HEK293T (cell line): ENCODE data around the gene SLC9A8.

Experiments
- ARNT ChIP-seq: fragments of 450-650 bp; IDR thresholded peaks from 2 replicates; pipeline ENCODE4 v1.6.1; 2017; ENCODE audit warnings: mild to moderate bottlenecking
- BHLHE40 ChIP-seq: fragments of 450-650 bp; IDR thresholded peaks from 2 replicates; pipeline ENCODE4 v1.6.1; 2016; ENCODE audit warnings: mild to moderate bottlenecking, moderate library complexity, borderline replicate concordance
- FOXM1 ChIP-seq: fragments of 450-650 bp; IDR thresholded peaks from 2 replicates; pipeline ENCODE4 v1.6.1; 2017; ENCODE audit warnings: mild to moderate bottlenecking, borderline replicate concordance
- HDGF ChIP-seq: fragments of 450-650 bp; IDR thresholded peaks from 2 replicates; pipeline ENCODE4 v1.6.1; 2017; ENCODE audit warnings: antibody characterized with exemption, borderline replicate concordance
- LEF1 ChIP-seq: fragments of 450-650 bp; IDR thresholded peaks from 2 replicates; pipeline ENCODE4 v1.6.1; 2017; ENCODE audit warnings: mild to moderate bottlenecking, borderline replicate concordance
- NFRKB ChIP-seq: fragments of 450-650 bp; IDR thresholded peaks from 2 replicates; pipeline ENCODE4 v1.6.1; 2016; ENCODE audit warnings: mild to moderate bottlenecking, moderate library complexity
- SP1 ChIP-seq: fragments of 450-650 bp; IDR thresholded peaks from 2 replicates; pipeline ENCODE4 v1.6.1; 2017
- SUZ12 ChIP-seq: fragments of 450-650 bp; IDR thresholded peaks from 2 replicates; pipeline ENCODE4 v1.6.1; 2016; ENCODE audit warnings: mild to moderate bottlenecking

DNA sequence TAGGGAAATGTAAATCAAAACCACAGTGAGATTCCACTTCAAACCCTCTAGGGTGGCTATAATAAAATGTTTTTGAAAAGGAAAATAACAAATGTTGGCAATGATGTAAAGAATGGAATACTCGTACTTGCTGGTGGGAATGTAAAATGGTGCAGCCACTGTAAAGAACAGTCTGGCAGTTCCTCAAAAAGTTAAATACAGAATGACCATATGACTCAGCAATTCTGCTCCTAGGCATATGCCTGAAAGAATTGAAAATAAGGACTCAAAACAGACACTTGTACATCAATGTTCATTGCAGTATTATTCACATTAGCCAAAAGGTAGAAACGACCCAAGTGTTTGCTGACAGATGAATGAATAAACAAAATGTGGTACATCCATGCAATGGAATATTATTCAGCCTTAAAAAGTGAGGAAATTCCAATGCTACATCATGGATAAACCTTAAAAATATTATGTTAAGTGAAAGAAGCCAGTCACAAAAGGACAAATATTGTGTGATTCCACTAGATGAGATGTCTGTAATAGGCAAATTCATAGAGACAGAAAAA lies 113.3 kb downstream of the SLC9A8 start:
- TF ChIP-seq NFRKB (no peak), BHLHE40 (no peak), HDGF (no peak), SUZ12 (no peak), LEF1 (no peak), SP1 (no peak), FOXM1 (no peak), ARNT (no peak)
